D341Med (cell line): ENCODE data around the gene DDR2.

Experiments used
- DNase-seq: peaks from one replicate; pipeline ENCODE4 v3.0.0; 2012; ENCODE audit warnings: low spot score

Gene DDR2

GRCh38 chr1:162629651-162630050 lies 2.6 kb upstream of the DDR2 start:
- DNase-seq = no peak

- DNase-seq = no peak
Observed at GRCh38 chr1:162631546-162632191, 595 bp upstream of the DDR2 start.

- DNase-seq = no peak
Observed at GRCh38 chr1:162632698-162633080, 425 bp downstream of the DDR2 start.

- no peak for DNase-seq
Observed at GRCh38 chr1:162633081-162633762, 958 bp downstream of the DDR2 start.

GRCh38 chr1:162635418-162635817 lies 3.2 kb downstream of the DDR2 start:
- DNase-seq = no peak

DNA sequence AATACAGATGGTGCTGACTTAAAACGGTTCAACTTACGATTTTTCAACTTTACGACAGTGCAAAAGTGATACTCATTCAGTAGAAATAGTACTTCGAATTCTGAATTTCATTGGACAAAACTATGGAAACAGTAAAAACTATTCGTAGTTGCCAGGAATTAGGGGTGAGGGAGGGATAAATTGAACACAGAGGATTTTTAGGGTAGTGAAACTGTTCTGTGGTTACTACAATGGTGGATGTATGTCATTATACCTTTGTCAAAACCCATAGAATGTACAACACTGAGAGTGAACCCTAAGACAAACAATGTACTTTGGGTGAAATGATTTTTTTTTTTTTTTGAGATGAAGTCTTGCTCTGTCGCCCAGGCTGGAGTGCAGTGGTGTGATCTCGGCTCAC lies 7.5 kb downstream of the DDR2 start:
- DNase-seq = no peak

- no peak for DNase-seq
Observed at GRCh38 chr1:162641114-162641513, 8.8 kb downstream of the DDR2 start.

GRCh38 chr1:162644986-162645314 lies 12.7 kb downstream of the DDR2 start:
- no peak for DNase-seq

DNA sequence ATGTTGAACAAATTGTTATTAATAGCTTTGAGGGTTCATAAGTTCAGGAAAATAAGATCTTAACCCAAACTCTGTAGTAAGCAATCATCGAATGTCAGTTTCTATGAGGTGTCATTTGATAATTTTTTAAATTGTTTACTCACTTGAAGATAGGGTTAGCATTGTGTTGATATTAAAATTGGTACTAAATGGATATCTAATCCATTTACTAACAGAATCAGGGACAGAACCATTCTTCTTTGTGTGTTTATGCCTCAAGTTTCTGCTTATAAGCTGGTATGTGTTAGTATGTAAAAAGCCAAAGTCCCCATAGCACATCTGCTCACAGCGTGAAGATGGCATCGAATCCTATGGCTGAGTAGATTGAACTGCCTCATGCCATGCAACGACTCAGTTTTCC lies 13.4 kb downstream of the DDR2 start:
- DNase-seq = no peak

DNA sequence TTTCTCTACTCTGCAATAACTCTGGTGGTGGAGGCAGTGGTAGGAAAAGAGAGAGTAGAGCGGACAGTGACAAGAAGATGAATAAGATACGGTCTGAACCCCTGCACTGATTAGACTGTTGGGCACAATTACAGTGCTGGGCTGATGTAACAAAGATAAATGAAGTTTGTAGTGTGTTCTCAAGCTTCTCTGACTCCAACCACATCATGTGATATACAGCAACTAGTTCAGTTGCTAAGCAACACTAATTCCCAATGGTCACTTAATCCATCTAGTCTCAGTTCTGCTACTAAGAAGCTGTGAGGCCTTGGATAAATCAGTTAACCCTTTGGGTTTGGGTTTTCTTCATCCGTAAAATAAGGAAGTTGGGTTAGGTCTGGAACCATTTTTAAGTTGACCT lies 17.3 kb downstream of the DDR2 start:
- no peak for DNase-seq

DNA sequence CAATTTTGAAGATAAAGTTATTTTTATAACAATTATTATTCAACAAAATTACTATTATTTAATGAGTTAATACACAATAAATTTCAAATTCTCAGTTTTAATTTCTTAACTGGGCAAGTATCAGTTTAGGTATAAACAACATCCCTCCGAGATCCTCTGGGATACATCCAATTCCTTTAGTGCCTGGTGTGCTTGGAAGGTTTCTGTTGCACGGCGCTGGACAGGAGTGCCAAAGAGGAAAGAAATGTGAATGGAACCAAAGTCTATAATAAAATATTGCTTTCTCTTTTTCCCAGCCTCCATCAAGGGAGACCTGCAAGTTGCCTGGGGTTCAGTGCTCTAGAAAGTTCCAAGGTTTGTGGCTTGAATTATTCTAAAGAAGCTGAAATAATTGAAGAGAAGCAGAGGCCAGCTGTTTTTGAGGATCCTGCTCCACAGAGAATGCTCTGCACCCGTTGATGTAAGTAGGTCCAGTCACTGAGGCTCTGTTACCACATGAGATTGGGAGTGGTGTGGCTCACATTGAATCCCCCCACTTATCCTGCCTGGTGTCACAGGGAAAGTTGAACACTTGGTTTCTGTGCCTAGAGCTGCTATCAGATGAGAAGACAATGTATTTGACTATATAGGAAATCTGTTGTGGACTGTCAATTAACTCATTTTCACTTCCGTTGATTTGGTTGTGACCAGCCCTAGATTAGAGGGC lies 22.8 kb downstream of the DDR2 start:
- DNase-seq = no peak

GRCh38 chr1:162656266-162656665 lies 24.0 kb downstream of the DDR2 start:
- DNase-seq = no peak

- no peak for DNase-seq
Observed at GRCh38 chr1:162660574-162660973, 28.3 kb downstream of the DDR2 start.

DNA sequence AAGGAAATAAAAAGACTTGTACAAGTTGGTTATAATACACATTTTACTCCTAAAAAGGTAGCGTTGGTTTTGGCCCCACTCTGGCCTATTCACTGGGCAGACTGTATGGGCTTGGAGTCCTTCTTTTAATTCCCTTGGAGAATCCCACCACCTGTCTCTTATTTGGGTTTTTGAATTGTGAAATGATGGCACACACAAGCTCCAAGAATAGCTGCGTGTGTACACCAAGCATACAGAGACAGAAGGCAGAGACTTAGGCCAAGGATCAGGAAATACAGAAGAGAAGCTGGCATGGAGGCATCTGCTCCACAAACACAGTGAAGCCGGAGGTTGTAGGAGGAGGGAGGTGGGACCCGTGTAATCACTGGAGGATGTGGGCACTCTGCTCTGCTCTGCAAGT lies 29.1 kb downstream of the DDR2 start:
- no peak for DNase-seq

DNA sequence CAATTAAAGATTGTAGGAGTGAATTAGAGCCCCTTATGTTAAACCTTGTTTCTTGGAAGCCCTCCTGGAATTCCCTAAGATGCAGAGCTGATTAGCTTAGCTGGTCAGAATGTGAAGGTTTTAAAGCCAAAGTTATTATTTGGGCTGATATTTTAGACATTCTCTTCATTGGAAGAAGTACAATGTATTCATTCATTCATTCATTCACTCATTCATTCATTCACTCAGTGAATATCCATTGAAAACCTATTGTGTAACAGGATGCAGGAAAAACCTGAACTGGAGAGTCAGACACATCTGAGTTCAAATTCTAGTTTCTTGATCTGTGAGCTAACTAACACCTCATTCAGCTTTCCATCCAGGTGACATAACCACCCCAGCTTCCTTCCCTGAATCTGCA lies 29.7 kb downstream of the DDR2 start:
- DNase-seq = no peak

DNA sequence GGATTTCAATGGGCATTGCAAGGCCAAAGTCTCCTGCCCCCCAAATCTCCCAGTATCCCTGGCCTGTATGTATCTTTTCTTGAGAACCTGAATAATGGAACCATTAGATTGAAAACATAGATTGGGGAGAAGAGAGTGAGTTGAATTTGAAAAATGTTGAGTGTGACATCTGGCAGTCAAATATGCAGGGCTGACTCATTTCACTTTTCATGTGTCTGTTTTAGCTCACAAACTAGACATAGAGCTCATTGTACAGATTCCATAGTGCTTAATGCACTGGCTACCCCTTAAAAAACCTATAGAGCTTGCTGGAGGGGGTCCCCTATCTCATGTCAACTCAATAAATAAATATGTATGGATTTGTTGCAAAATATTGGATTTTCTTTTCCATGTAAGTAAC lies 30.8 kb downstream of the DDR2 start:
- DNase-seq = no peak

- DNase-seq = no peak
Observed at GRCh38 chr1:162663589-162664106, 31.4 kb downstream of the DDR2 start.

DNA sequence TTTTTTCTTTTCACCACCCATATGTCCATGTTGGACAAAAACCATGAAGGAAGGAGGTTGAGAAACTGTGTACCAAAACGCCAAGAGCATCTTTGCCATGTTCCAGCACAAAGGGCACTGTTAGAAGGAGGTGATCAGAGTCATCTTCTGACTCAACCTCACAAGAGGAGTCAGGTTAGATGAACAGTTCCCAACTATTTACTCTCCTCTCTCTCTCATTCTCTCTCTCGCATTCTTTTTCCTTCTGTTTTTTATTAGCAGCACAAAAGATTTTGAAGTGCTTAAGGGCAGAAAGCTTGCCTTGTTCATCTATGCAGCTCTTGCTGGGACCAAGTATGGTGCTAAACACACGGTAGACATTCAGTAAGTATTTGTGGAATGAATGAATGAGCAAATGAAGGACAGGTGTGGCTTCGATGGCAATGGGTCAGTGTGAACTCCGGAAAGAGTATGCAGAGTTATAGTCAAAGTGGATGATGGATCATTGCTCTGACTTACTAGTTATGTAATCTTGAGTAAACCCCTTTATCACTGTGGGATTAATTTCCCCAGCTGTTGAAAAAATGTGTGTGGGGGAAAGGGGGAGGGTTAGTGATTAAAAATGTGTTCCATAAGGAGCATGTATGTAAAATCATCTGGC lies 33.9 kb downstream of the DDR2 start:
- DNase-seq = peak; percentile 57

DNA sequence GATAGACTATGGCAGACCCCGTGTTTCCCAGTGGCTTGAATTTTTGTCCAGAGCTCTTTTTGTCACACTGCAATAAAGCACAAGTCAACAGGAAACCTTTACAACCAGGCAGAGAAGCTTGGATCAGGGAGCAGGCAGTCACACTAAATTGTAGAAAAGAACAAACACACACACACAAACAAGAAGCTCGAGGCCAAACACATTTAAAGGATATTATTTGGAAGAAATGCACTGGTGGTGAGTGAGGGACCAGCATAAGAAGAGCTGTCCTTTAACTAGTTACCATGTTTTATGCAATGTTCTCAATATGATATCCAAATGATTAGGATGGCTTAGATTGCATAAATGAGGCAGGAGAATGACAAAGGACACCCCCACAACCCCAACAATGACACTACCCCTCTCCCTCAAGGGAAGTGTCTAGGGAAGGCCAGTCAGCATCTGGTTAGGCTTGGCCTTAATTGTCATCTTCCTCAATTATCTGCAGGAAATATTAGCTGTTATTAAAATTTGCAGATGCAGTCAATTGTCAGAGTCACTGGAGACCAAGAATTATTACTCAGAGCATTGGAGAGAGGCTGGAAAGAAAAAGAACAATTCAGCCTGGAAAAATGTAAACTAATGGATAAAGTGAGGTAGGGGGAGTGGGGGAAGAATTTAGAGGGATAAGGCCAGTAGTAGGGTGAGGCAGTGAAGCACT lies 35.3 kb downstream of the DDR2 start:
- no peak for DNase-seq

- DNase-seq = no peak
Observed at GRCh38 chr1:162670928-162671663, 38.8 kb downstream of the DDR2 start.

DNA sequence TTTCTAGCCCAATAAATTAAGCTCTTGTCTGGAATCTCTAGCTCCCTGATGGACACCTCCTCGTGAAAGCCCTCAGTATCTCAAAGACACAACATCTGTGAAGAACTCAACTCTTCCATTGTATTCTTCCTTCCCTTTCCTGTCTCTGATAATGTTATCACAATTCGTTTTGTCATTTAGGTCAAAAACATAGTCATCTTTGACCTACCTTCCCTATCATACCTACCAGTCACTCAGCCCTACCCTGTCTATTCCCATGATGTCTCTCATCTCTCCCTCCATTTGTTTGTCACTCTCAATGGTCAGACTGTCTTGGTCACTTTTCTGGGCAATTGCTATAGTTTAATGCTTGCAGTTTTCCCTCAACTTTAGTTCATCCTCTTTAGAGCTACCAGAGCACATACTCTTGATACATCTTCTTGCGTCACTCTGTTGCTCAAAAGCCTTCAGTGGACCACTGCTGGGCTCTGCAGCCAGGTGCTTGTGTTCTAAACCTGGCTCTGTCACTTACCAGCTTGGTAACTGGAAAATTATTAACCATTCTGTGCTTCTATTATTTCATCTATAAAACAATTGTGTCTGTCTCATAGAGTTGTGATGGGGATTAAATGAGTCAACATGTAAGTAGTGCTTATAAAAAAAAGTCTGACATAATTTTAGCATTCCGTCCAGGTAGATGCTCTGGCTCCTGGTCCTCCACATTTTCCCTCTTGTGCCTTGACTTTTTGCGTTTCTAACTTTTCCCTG lies 39.6 kb downstream of the DDR2 start:
- no peak for DNase-seq
